Keratinocyte (primary cell): ENCODE data around the gene GPC5. TPM values are rescaled to one million over a fixed set of nuclear protein-coding genes. Genes with fewer than 3 reads are reported as not detected.

Source experiments
- DNase-seq: peaks from one replicate; pipeline ENCODE4 v3.0.0-alpha.2; 2011; ENCODE audit warnings: low read depth, missing footprints, low spot score
- FAIRE-seq: peaks from 2 replicates; lab custom pipeline; 2011; peaks lifted over from hg19 to GRCh38; lab: Jason Lieb, UNC
- H2AFZ ChIP-seq: 2 replicates; pipeline ENCODE4 v1.6.0; 2012; ENCODE audit warnings: low read length, control low read depth, inconsistent platforms; ENCODE audit not compliant: control insufficient read depth
- H3K27ac ChIP-seq: 2 replicates; pipeline ENCODE4 v1.5.1; 2011; ENCODE audit warnings: low read length; ENCODE audit not compliant: control insufficient read depth, insufficient read depth
- H3K27me3 ChIP-seq: 3 replicates; pipeline ENCODE4 v1.6.0; 2011; ENCODE audit warnings: low read length; ENCODE audit not compliant: control insufficient read depth, insufficient read depth; ENCODE audit errors: extremely low read depth
- H3K36me3 ChIP-seq, 2 experiments: 2 replicates in 1 of 2; 3 replicates in 1 of 2; pipeline ENCODE4 v1.5.1; 2011; ENCODE audit warnings: low read length in 2 of 2, mild to moderate bottlenecking in 1 of 2; ENCODE audit not compliant: control insufficient read depth in 2 of 2, insufficient read depth in 2 of 2; ENCODE audit errors: extremely low read depth in 1 of 2
- H3K4me1 ChIP-seq: 3 replicates; pipeline ENCODE4 v1.5.1; 2011; ENCODE audit warnings: low read length; ENCODE audit not compliant: control insufficient read depth, insufficient read depth; ENCODE audit errors: extremely low read depth
- H3K4me2 ChIP-seq: 3 replicates; pipeline ENCODE4 v1.6.0; 2011; ENCODE audit warnings: low read depth, low read length; ENCODE audit not compliant: control insufficient read depth, insufficient read depth; ENCODE audit errors: extremely low read depth
- H3K4me3 ChIP-seq, 3 experiments: fragments of 200-600 bp in 1 of 3; sonication (generic) in 1 of 3; 2 replicates in 2 of 3; 3 replicates in 1 of 3; pipeline ENCODE4 v1.5.1; 2011 to 2016; ENCODE audit warnings: low read length in 3 of 3, mild to moderate bottlenecking in 3 of 3, control low read depth in 2 of 3, inconsistent platforms in 1 of 3, low read depth in 1 of 3, mixed read lengths in 1 of 3, mixed run types in 1 of 3, moderate library complexity in 1 of 3; ENCODE audit not compliant: control insufficient read depth in 2 of 3, insufficient read depth in 2 of 3; ENCODE audit errors: extremely low read depth in 1 of 3
- H3K79me2 ChIP-seq: 2 replicates; pipeline ENCODE4 v1.6.0; 2012; ENCODE audit warnings: low read length; ENCODE audit not compliant: control insufficient read depth, insufficient read depth
- H3K9ac ChIP-seq: 3 replicates; pipeline ENCODE4 v1.6.0; 2011; ENCODE audit warnings: low read length; ENCODE audit not compliant: control insufficient read depth, insufficient read depth; ENCODE audit errors: extremely low read depth
- H3K9me1 ChIP-seq: 3 replicates; pipeline ENCODE4 v1.6.0; 2011; ENCODE audit warnings: low read length; ENCODE audit not compliant: control insufficient read depth, insufficient read depth; ENCODE audit errors: extremely low read depth
- H3K9me3 ChIP-seq: 2 replicates; pipeline ENCODE4 v1.5.1; 2012; ENCODE audit warnings: low read depth, low read length; ENCODE audit not compliant: control insufficient read depth
- H4K20me1 ChIP-seq: 3 replicates; pipeline ENCODE4 v1.6.0; 2011; ENCODE audit warnings: low read length; ENCODE audit not compliant: control insufficient read depth, insufficient read depth; ENCODE audit errors: extremely low read depth
- CTCF ChIP-seq, 3 experiments: IDR thresholded peaks in 1 of 3; conservative IDR thresholded peaks in 1 of 3; optimal IDR thresholded peaks in 1 of 3; 2 replicates in 2 of 3; 3 replicates in 1 of 3; pipeline versions ENCODE3 to v1.5.1; 2011; ENCODE audit warnings: low read length in 3 of 3, mild to moderate bottlenecking in 3 of 3, moderate library complexity in 2 of 3, control low read depth in 1 of 3, inconsistent platforms in 1 of 3; ENCODE audit not compliant: insufficient read depth in 2 of 3; ENCODE audit errors: extremely low read depth in 1 of 3
- EZH2 ChIP-seq: IDR thresholded peaks from one replicate; pipeline ENCODE4 v1.6.1; 2012; ENCODE audit warnings: inconsistent platforms, mild to moderate bottlenecking, low read length, moderate library complexity
- dilution Hi-C: fragments of 300-500 bp; cut with MboI; formaldehyde crosslinking; loops from one replicate; pipeline ENCODE4 v1.7.0; 2020; ENCODE audit warnings: low sequenced_read_pairs; ENCODE audit not compliant: extremely low pct_ligation_motif_present
- polyA plus RNA-seq, 5 experiments: library from polyadenylated mRNA; depleted of rRNA in 3 of 5; stranded (reverse) in 3 of 5; stranded (forward) in 1 of 5; unstranded in 1 of 5; fragments of >200 nt; gene quantifications; 1 replicate in 1 of 5; 2 replicates in 3 of 5; 3 replicates in 1 of 5; pipeline versions ENCODE4 v1.2.1 to v1.2.3, GENCODE V29; 2011 to 2012; ENCODE audit warnings: missing spikeins in 2 of 5, low read depth in 1 of 5, low replicate concordance in 1 of 5

Gene GPC5
- polyA plus RNA-seq, 1 donor (not counting 4 experiments of a cell fraction or from before 2014, with no cell fraction given), result 0.10 TPM

GRCh38 chr13:91384896-91385295 lies 13.5 kb upstream of the GPC5 start:
- no peaks in the 10 kb centered on the region for H3K9me3 ChIP-seq
- dilution Hi-C loops, result no loop called here
- H3K4me3 ChIP-seq, result no peak overlapping the region
- no peak for DNase-seq
- no peak overlapping the region for H3K9ac ChIP-seq
- no peak for FAIRE-seq
- H3K9me1 ChIP-seq, result no peaks in the 10 kb centered on the region
- no peaks in the 10 kb centered on the region for H3K36me3 ChIP-seq
- no peaks in the 10 kb centered on the region for H3K4me1 ChIP-seq
- TF ChIP-seq EZH2, result no peak
- no peak for TF ChIP-seq CTCF (optimal IDR thresholded peaks at IDR 0.05 in 1 of 3, IDR thresholded peaks at IDR 0.05 in 1 of 3, conservative IDR thresholded peaks at IDR 0.05 in 1 of 3; ENCODE audit: extremely low read depth in 1 of 3, insufficient read depth in 2 of 3, low read length in 3 of 3)
- no peaks in the 10 kb centered on the region for H4K20me1 ChIP-seq
- H3K79me2 ChIP-seq, result no peaks in the 10 kb centered on the region
- H3K4me2 ChIP-seq, result no peak overlapping the region
- no peaks in the 10 kb centered on the region for H3K27me3 ChIP-seq
- H2AFZ ChIP-seq, result no peak overlapping the region
- H3K27ac ChIP-seq, result no peak overlapping the region

- Histone ChIP-seq H3K9me1 (no peaks in the 10 kb centered on the region), H3K4me2 (no peak overlapping the region)
- no peak for FAIRE-seq
Measured at GRCh38 chr13:91389186-91389585, 9.2 kb upstream of the GPC5 start.

More at GRCh38 chr13:91389186-91389585, 9.2 kb upstream of the GPC5 start:
- H3K9me3 ChIP-seq, result no peaks in the 10 kb centered on the region
- no peak for TF ChIP-seq CTCF (optimal IDR thresholded peaks at IDR 0.05 in 1 of 3, IDR thresholded peaks at IDR 0.05 in 1 of 3, conservative IDR thresholded peaks at IDR 0.05 in 1 of 3; ENCODE audit: extremely low read depth in 1 of 3, insufficient read depth in 2 of 3, low read length in 3 of 3)
- no peak for TF ChIP-seq EZH2
- H3K4me3 ChIP-seq, result no peak overlapping the region
- no peak overlapping the region for H3K27ac ChIP-seq
- no peak for DNase-seq
- H3K4me1 ChIP-seq, result no peaks in the 10 kb centered on the region
- H4K20me1 ChIP-seq, result no peaks in the 10 kb centered on the region
- H3K27me3 ChIP-seq, result no peaks in the 10 kb centered on the region
- dilution Hi-C loops, result no loop called here
- no peak overlapping the region for H3K9ac ChIP-seq
- H2AFZ ChIP-seq, result no peak overlapping the region
- H3K79me2 ChIP-seq, result no peaks in the 10 kb centered on the region
- H3K36me3 ChIP-seq, result no peaks in the 10 kb centered on the region
